Measurements from ENCODE around the gene UGT1A5. TPM values are rescaled to one million over a fixed set of nuclear protein-coding genes. Genes with fewer than 3 reads are reported as not detected.

The UGT1A5 gene
- total RNA-seq, 2 donors from 2014 or later: 0.41 TPM; not detected in 1

DNA sequence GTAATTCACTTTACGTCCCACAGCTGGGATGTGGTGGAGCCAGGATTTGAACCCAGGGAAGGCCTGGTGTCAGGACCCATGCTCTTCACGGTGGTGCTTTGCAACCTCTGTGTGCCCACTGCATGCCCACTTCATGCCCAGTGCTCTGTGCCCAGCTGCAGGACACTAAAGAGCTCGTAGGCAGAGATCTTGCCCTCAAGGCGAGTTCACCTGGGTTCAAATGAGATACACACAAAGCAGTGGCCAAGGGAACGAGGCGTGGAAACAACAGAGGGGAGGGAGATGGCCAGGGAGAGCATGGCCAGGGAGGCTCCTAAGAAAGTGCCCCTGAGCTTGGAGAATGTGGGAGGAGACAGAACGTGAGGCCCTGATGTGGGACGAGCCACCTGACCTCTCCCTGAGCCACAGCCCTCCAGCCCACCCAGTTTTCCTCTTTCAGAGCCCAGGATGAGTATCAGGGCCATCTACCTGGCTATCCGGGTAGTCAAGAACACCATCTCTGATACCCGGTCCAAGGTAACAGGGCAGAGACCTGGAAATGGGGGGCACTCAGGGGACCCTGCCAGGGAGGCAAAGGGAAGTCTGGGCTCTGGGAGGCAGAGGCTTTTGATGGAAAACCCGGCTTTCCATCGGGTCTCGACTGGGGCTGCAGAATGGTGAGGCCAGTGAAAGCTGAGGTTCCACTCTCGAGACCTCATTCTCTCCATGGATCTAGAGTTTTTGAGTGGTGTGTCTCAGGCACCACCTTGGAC, 85.8 kb downstream of the UGT1A5 start:
- H3K9me3 ChIP-seq: no peaks in the 10 kb centered on the region
- no peak for DNase-seq (ENCODE audit: low spot score)
- no peak overlapping the region for H3K4me3 ChIP-seq
- intact Hi-C loops (cut with DNase I): no loop called here
- WGBS: 78% methylated on average over 14 of the region's 14 CpGs
- no peak overlapping the region for H3K27ac ChIP-seq
- no peaks in the 10 kb centered on the region for H3K36me3 ChIP-seq
- H3K4me1 ChIP-seq (replicated peaks): no peaks in the 10 kb centered on the region
- no peaks in the 10 kb centered on the region for H3K27me3 ChIP-seq (replicated peaks; ENCODE audit: insufficient read depth)
- TF ChIP-seq POLR2AphosphoS5 (IDR thresholded peaks at IDR 0.05) (no peak), POLR2A (IDR thresholded peaks at IDR 0.05) (no peak)
- TF ChIP-seq, protein P1, sequence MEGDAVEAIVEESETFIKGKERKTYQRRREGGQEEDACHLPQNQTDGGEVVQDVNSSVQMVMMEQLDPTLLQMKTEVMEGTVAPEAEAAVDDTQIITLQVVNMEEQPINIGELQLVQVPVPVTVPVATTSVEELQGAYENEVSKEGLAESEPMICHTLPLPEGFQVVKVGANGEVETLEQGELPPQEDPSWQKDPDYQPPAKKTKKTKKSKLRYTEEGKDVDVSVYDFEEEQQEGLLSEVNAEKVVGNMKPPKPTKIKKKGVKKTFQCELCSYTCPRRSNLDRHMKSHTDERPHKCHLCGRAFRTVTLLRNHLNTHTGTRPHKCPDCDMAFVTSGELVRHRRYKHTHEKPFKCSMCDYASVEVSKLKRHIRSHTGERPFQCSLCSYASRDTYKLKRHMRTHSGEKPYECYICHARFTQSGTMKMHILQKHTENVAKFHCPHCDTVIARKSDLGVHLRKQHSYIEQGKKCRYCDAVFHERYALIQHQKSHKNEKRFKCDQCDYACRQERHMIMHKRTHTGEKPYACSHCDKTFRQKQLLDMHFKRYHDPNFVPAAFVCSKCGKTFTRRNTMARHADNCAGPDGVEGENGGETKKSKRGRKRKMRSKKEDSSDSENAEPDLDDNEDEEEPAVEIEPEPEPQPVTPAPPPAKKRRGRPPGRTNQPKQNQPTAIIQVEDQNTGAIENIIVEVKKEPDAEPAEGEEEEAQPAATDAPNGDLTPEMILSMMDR (IDR thresholded peaks at IDR 0.05): no peak

DNA sequence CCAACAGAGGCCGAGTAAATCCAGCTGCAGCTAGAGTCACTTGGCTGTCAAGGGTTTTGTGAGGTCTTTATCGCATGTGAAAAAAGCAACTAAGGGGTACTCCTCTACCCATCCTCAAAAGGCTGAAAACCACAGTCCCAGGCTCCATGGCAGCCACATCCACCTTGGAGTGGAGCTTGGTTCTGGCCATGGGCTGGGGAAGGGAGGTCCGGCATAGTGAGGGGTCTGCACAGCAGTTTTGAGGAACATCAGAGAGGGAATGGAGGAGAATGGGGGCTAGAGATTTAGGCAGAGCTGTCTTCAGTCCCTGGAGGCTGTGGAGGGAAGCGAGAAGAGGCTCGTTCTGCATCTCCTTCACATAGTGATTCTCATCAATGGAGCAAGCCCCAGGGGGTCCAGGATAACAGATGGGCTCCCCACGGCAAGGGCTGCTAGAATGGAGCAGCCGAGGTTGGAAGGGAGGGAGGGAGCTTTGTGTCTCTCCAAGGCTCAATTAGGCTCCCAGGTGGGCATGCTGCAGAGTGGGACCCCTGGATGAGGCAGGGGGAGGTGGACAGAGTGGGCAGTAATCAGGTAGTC, 86.5 kb downstream of the UGT1A5 start:
- Histone ChIP-seq H3K4me3 (no peak overlapping the region), H3K27me3 (replicated peaks; ENCODE audit: insufficient read depth) (no peaks in the 10 kb centered on the region), H3K4me1 (replicated peaks) (no peaks in the 10 kb centered on the region), H3K27ac (no peak overlapping the region), H3K9me3 (no peaks in the 10 kb centered on the region), H3K36me3 (no peaks in the 10 kb centered on the region)
- no peak for DNase-seq (ENCODE audit: low spot score)
- intact Hi-C loops (cut with DNase I): no loop called here
- 64% methylated on average over 7 of the region's 7 CpGs for WGBS
- no peak for TF ChIP-seq POLR2AphosphoS5 (IDR thresholded peaks at IDR 0.05)
- TF ChIP-seq, protein P1 (IDR thresholded peaks at IDR 0.05): no peak
- no peak for TF ChIP-seq POLR2A (IDR thresholded peaks at IDR 0.05)

DNA sequence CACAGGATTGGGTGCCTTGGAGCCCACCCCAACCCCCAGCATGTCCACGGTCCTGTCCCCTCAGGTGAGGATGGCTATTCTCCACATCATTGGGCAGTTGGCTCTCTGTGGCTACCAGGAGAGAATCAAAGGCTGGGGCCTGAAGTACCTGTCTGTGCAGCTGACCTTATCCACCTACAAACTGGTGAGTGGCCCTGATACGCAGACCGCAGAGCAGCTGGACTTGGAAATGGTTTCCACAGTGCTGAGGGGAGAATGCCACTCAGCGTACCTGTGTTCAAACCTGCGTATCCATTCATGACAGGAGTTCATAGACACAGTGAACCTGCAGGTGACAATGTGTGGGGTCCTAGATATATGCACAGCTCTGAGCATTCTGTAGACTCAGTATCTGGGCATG, 87.0 kb downstream of the UGT1A5 start:
- H3K36me3 ChIP-seq: no peaks in the 10 kb centered on the region
- H3K9me3 ChIP-seq: no peaks in the 10 kb centered on the region
- H3K27ac ChIP-seq: no peak overlapping the region
- TF ChIP-seq, protein P1 (IDR thresholded peaks at IDR 0.05): no peak
- TF ChIP-seq POLR2AphosphoS5 (IDR thresholded peaks at IDR 0.05) (no peak), POLR2A (IDR thresholded peaks at IDR 0.05) (no peak)
- H3K27me3 ChIP-seq (replicated peaks; ENCODE audit: insufficient read depth): no peaks in the 10 kb centered on the region
- no peak for DNase-seq (ENCODE audit: low spot score)
- H3K4me3 ChIP-seq: no peak overlapping the region
- no peaks in the 10 kb centered on the region for H3K4me1 ChIP-seq (replicated peaks)
- 53% methylated on average over 5 of the region's 5 CpGs for WGBS
- intact Hi-C loops (cut with DNase I): no loop called here

DNA sequence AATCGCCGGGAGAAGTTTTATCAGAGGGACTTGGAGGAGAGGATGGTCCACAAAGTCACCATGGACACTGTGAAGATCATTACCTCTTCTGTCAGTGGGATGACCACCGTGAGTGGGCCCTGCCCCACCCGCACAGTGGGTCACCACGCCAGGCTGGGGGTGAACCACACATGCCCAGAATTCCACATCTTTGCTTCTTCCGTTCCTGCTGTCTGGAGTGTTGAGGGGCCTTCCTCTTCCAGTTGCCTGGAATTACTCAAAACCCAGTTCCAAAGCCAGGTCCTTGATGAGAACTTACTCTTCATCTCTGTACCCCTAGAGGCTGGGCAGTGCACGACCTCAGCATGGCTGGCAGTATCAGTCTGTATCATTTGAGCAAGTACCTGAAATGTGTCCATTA, 87.5 kb downstream of the UGT1A5 start:
- intact Hi-C loops (cut with DNase I): no loop called here
- H3K9me3 ChIP-seq: no peaks in the 10 kb centered on the region
- H3K27ac ChIP-seq: no peak overlapping the region
- H3K27me3 ChIP-seq (replicated peaks; ENCODE audit: insufficient read depth): no peaks in the 10 kb centered on the region
- 89% methylated on average over 7 of the region's 7 CpGs for WGBS
- DNase-seq (ENCODE audit: low spot score): no peak
- no peaks in the 10 kb centered on the region for H3K36me3 ChIP-seq
- TF ChIP-seq POLR2AphosphoS5 (IDR thresholded peaks at IDR 0.05) (no peak), POLR2A (IDR thresholded peaks at IDR 0.05) (no peak)
- TF ChIP-seq, protein P1 (IDR thresholded peaks at IDR 0.05): no peak
- H3K4me3 ChIP-seq: no peak overlapping the region
- no peaks in the 10 kb centered on the region for H3K4me1 ChIP-seq (replicated peaks)
